Measurements from ENCODE around the gene MASP1.

The MASP1 gene

DNA sequence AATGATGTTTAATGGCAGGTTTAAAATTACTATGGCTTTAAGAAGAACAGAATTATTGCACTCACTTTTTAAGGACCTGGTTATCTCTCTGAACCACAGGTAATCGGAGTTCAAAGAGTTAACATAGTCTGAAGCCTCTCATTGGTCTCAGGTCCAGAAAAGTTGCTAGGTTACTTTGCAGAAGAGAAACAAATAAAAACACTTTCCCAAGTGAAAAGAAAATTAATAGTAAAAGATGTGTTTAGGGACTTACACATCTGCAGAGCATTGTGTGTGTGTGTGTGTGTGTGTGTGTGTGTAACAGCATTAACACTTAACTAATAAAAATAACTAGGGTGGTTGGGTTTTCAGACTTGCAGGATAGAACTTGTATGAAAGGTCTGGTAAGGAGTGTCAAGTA, 1.0 kb downstream of the MASP1 start:
- Histone ChIP-seq H3K79me2 (ENCODE audit: insufficient read depth, low read depth) (no peaks in the 10 kb centered on the region), H3K27me3 (ENCODE audit: insufficient read depth, low read depth) (no peaks in the 10 kb centered on the region), H3K27ac (no peak overlapping the region), H3K9ac (no peak overlapping the region), H2AFZ (ENCODE audit: low read depth) (no peak overlapping the region), H4K20me1 (ENCODE audit: insufficient read depth) (no peaks in the 10 kb centered on the region), H3K4me2 (no peak overlapping the region), H3K4me1 (ENCODE audit: low read depth, poor library complexity, severe bottlenecking) (no peaks in the 10 kb centered on the region), H3K36me3 (ENCODE audit: insufficient read depth) (no peaks in the 10 kb centered on the region), H3K4me3 (IDR thresholded peaks at IDR 0.05; ENCODE audit: insufficient read depth, low read depth, low read length) (no peak overlapping the region)
- TF ChIP-seq, protein P1, sequence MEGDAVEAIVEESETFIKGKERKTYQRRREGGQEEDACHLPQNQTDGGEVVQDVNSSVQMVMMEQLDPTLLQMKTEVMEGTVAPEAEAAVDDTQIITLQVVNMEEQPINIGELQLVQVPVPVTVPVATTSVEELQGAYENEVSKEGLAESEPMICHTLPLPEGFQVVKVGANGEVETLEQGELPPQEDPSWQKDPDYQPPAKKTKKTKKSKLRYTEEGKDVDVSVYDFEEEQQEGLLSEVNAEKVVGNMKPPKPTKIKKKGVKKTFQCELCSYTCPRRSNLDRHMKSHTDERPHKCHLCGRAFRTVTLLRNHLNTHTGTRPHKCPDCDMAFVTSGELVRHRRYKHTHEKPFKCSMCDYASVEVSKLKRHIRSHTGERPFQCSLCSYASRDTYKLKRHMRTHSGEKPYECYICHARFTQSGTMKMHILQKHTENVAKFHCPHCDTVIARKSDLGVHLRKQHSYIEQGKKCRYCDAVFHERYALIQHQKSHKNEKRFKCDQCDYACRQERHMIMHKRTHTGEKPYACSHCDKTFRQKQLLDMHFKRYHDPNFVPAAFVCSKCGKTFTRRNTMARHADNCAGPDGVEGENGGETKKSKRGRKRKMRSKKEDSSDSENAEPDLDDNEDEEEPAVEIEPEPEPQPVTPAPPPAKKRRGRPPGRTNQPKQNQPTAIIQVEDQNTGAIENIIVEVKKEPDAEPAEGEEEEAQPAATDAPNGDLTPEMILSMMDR (conservative IDR thresholded peaks at IDR 0.05; ENCODE audit: low read depth, low read length) = no peak

DNA sequence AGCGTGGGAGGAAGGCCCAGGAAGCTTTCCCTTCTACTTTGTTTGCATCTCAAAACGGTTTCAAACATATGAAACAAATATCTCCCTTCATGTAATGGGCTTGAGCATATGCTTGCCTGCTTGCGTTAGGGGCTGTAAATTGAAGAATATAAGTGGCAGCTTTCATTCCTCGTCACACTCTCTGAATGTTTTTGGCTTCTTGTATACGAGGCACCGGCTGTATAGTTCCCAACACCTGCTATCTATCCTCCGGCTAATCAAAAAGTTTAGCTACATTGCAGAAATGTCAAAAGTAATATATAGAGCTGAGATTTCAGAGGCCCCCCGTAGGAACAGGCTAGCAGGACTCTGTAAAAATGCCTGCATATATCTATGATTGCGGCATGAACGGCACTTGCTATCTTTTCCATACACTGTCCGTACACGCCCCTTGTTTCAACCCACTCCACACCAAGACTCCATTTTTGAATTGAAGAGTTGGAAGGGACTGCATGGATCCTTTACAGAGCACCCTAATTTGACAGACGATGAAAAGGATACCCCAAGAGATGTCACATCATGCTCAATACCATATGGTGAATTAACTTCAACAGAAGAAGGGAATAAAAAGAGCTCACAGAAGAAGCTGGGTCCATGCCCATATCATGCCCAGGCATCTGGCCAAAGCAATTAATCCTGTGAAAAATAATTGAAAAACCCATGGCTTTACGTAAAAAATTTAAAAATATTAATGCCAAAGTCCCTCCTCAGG, 2.5 kb downstream of the MASP1 start:
- no peaks in the 10 kb centered on the region for H3K4me1 ChIP-seq (ENCODE audit: low read depth, poor library complexity, severe bottlenecking)
- no peak overlapping the region for H3K4me2 ChIP-seq
- H4K20me1 ChIP-seq (ENCODE audit: insufficient read depth) = no peaks in the 10 kb centered on the region
- no peaks in the 10 kb centered on the region for H3K36me3 ChIP-seq (ENCODE audit: insufficient read depth)
- no peak overlapping the region for H2AFZ ChIP-seq (ENCODE audit: low read depth)
- no peak overlapping the region for H3K4me3 ChIP-seq (IDR thresholded peaks at IDR 0.05; ENCODE audit: insufficient read depth, low read depth, low read length)
- H3K9ac ChIP-seq = no peak overlapping the region
- H3K27ac ChIP-seq = no peak overlapping the region
- no peaks in the 10 kb centered on the region for H3K27me3 ChIP-seq (ENCODE audit: insufficient read depth, low read depth)
- TF ChIP-seq, protein P1 (conservative IDR thresholded peaks at IDR 0.05; ENCODE audit: low read depth, low read length) = no peak
- no peaks in the 10 kb centered on the region for H3K79me2 ChIP-seq (ENCODE audit: insufficient read depth, low read depth)

DNA sequence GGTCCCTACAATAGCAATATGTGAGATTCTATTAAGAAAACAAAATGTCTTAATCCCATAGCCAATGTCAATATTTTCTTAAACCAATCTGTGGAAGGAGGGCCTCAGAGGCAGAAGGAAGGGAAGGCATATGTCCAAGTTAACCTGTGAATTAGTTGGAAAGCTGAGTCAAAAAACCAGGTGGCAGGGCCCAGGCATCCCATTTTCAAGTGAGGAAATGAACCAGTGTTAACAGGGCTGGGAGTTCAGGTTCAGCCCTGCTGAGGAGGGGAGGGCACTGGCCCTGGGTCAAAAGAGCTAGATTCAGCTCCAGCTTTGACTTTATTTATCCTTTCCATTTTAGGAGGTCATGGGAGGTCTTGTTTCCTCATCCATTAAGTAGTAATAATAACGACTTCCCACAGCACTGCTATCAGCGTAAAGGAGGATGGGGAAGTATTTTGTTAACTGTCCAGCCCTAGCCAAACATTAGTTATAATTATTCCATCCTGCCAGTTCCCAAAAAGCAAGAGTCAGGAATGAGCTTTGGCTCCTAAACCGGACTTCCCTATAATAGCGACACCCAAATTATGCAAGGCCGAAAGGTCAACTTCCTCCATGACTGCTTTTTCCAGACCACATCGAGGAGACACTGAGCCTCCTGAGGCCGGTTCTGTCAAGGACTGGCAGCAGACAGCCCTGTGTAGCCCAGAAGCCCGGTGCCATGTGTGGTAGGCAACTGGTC, 3.2 kb downstream of the MASP1 start:
- H3K36me3 ChIP-seq (ENCODE audit: insufficient read depth) = no peaks in the 10 kb centered on the region
- no peak overlapping the region for H3K9ac ChIP-seq
- H4K20me1 ChIP-seq (ENCODE audit: insufficient read depth) = no peaks in the 10 kb centered on the region
- no peak overlapping the region for H3K4me3 ChIP-seq (IDR thresholded peaks at IDR 0.05; ENCODE audit: insufficient read depth, low read depth, low read length)
- no peaks in the 10 kb centered on the region for H3K4me1 ChIP-seq (ENCODE audit: low read depth, poor library complexity, severe bottlenecking)
- H3K27ac ChIP-seq = no peak overlapping the region
- H3K27me3 ChIP-seq (ENCODE audit: insufficient read depth, low read depth) = no peaks in the 10 kb centered on the region
- H3K79me2 ChIP-seq (ENCODE audit: insufficient read depth, low read depth) = no peaks in the 10 kb centered on the region
- no peak overlapping the region for H2AFZ ChIP-seq (ENCODE audit: low read depth)
- TF ChIP-seq, protein P1 (conservative IDR thresholded peaks at IDR 0.05; ENCODE audit: low read depth, low read length) = no peak
- no peak overlapping the region for H3K4me2 ChIP-seq

DNA sequence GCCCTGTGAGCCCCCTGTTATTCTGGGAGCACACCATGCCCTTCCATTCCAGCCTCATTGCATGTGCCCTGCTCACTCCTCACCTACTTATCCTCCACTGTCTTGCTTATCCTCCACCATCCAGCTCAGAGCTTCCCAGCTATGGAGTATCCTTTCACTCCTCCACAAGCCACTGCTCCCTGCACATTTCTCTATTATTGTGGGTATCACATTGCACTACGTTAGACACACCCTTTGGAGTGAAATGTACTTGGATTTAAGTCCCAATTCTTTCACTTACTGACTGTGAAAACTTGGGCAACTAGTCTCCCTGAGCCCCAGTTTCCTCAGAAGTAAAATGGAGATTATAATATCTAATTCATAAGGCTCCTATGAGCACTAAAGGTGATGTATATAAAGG, 4.3 kb downstream of the MASP1 start:
- Histone ChIP-seq H4K20me1 (ENCODE audit: insufficient read depth) (no peaks in the 10 kb centered on the region), H3K79me2 (ENCODE audit: insufficient read depth, low read depth) (no peaks in the 10 kb centered on the region), H3K9ac (no peak overlapping the region), H3K4me3 (IDR thresholded peaks at IDR 0.05; ENCODE audit: insufficient read depth, low read depth, low read length) (no peak overlapping the region), H3K4me1 (ENCODE audit: low read depth, poor library complexity, severe bottlenecking) (no peaks in the 10 kb centered on the region), H3K36me3 (ENCODE audit: insufficient read depth) (no peaks in the 10 kb centered on the region), H3K27me3 (ENCODE audit: insufficient read depth, low read depth) (no peaks in the 10 kb centered on the region), H3K27ac (no peak overlapping the region), H3K4me2 (no peak overlapping the region), H2AFZ (ENCODE audit: low read depth) (no peak overlapping the region)
- TF ChIP-seq, protein P1 (conservative IDR thresholded peaks at IDR 0.05; ENCODE audit: low read depth, low read length) = no peak

Data from KMS-11 (cell line).